A673 (cell line): ENCODE results near the gene HES2.

Experiments used
- EZH2 ChIP-seq: fragments of 200-600 bp; sonication (generic); IDR thresholded peaks from 2 replicates; pipeline ENCODE4 v1.6.1; 2017; ENCODE audit warnings: borderline replicate concordance, low read depth, mild to moderate bottlenecking, mixed read lengths, antibody characterized with exemption, low read length; ENCODE audit not compliant: poor library complexity, severe bottlenecking
- TF ChIP-seq, protein P1 (sequence below): fragments of 300-800, 200-600 bp; sonication (generic); conservative IDR thresholded peaks from 2 replicates; pipeline ENCODE4 v1.5.1; 2017; ENCODE audit warnings: low read depth, mild to moderate bottlenecking, antibody characterized with exemption, low read length, moderate library complexity, mixed read lengths

DNA sequence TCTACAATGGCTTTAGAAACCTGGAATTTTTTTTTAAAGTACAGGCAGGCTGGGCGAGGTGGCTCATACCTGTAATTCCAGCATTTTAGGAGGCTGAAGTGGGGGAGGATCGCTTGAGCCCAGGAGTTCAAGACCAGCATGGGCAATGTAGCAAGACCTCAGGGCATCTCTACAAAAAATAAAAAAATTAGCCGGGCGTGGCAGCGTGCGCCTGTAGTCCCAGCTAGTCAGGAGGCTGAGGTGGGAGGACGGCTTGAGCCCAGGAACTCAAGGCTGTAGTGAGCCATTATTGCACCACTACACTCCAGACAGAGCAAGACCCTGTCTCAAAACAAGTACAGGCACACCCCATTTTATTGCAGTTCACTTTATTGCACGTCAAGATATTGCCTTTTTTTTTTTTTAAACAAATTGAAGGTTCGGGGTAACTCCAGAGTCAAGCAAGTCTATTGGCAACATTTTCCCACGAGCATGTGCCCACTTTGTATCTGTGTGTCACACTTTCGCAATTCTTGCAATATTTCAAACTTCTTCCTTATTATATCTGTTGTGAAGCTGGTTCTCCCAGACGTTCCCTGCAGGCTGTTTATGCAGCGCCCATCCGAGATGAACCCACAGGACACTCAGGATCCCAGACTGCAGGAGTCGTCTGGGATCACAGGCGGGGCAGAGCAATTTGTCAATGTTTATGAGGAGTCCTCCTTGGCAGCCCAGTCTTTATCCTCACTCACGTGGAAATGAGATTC lies 4.7 kb downstream of the HES2 start:
- TF ChIP-seq, protein P1, sequence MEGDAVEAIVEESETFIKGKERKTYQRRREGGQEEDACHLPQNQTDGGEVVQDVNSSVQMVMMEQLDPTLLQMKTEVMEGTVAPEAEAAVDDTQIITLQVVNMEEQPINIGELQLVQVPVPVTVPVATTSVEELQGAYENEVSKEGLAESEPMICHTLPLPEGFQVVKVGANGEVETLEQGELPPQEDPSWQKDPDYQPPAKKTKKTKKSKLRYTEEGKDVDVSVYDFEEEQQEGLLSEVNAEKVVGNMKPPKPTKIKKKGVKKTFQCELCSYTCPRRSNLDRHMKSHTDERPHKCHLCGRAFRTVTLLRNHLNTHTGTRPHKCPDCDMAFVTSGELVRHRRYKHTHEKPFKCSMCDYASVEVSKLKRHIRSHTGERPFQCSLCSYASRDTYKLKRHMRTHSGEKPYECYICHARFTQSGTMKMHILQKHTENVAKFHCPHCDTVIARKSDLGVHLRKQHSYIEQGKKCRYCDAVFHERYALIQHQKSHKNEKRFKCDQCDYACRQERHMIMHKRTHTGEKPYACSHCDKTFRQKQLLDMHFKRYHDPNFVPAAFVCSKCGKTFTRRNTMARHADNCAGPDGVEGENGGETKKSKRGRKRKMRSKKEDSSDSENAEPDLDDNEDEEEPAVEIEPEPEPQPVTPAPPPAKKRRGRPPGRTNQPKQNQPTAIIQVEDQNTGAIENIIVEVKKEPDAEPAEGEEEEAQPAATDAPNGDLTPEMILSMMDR = no peak
- no peak for TF ChIP-seq EZH2
